HG03108 (cell line): ENCODE measurements around the gene ITGA2B.
"Not testable (repeated sequence)": the region's sequence is repeated elsewhere in the genome, so short reads cannot be mapped to it uniquely, and the experiment has no call there.

Source experiments
- ATAC-seq: cut with Tn5 transposase; IDR thresholded peaks from one replicate; pipeline ENCODE4 v1.9.1; 2021; ENCODE audit warnings: moderate library complexity; ENCODE audit not compliant: unreplicated experiment

ITGA2B gene

GRCh38 chr17:44394112-44394511 lies 4.7 kb upstream of the ITGA2B start:
- ATAC-seq, result not testable (repeated sequence)

GRCh38 chr17:44390250-44390870 lies 911 bp upstream of the ITGA2B start:
- ATAC-seq, result no peak

- no peak for ATAC-seq
These were observed 314 bp upstream of the ITGA2B start for GRCh38 chr17:44389723-44390202.

GRCh38 chr17:44387804-44388203 lies 1.6 kb downstream of the ITGA2B start:
- ATAC-seq, result no peak

- no peak for ATAC-seq
These were observed 3.3 kb downstream of the ITGA2B start for GRCh38 chr17:44386182-44386525.

- no peak for ATAC-seq
These were observed 3.9 kb downstream of the ITGA2B start for GRCh38 chr17:44385287-44386181.

- ATAC-seq, result no peak
These were observed 4.6 kb downstream of the ITGA2B start for GRCh38 chr17:44384823-44385286.

GRCh38 chr17:44384281-44384822 lies 5.1 kb downstream of the ITGA2B start:
- ATAC-seq, result no peak

GRCh38 chr17:44383861-44384260 lies 5.6 kb downstream of the ITGA2B start:
- ATAC-seq, result no peak

GRCh38 chr17:44383363-44383762 lies 6.1 kb downstream of the ITGA2B start:
- ATAC-seq, result no peak

- ATAC-seq, result no peak
These were observed 6.5 kb downstream of the ITGA2B start for GRCh38 chr17:44382917-44383316.

- ATAC-seq, result no peak
These were observed 7.6 kb downstream of the ITGA2B start for GRCh38 chr17:44381810-44382305.

- no peak for ATAC-seq
These were observed 8.7 kb downstream of the ITGA2B start for GRCh38 chr17:44380767-44381166.

GRCh38 chr17:44379887-44380286 lies 9.6 kb downstream of the ITGA2B start:
- ATAC-seq, result no peak

GRCh38 chr17:44378171-44378705 lies 11.2 kb downstream of the ITGA2B start:
- ATAC-seq, result no peak

- no peak for ATAC-seq
These were observed 12.7 kb downstream of the ITGA2B start for GRCh38 chr17:44376779-44377178.

GRCh38 chr17:44376124-44376523 lies 13.3 kb downstream of the ITGA2B start:
- no peak for ATAC-seq

- no peak for ATAC-seq
These were observed 14.0 kb downstream of the ITGA2B start for GRCh38 chr17:44375196-44376017.

- ATAC-seq, result no peak
These were observed 14.9 kb downstream of the ITGA2B start for GRCh38 chr17:44374306-44375195.

- ATAC-seq, result no peak
These were observed 17.4 kb downstream of the ITGA2B start for GRCh38 chr17:44372036-44372435.
